Left ventricle myocardium superior (tissue), 1 donor: Measurements from ENCODE around the gene PREX1. TPM values are rescaled to one million over a fixed set of nuclear protein-coding genes. Genes with fewer than 3 reads are reported as not detected.

Experiments used
- ATAC-seq: fragments of 200-7000 bp; cut with Tn5 transposase; one replicate; pipeline ENCODE4 v1.9.1; 2020; ENCODE audit warnings: mild to moderate bottlenecking, moderate library complexity
- DNase-seq: peaks from one replicate; pipeline ENCODE4 v3.0.0-alpha.2; 2020
- intact Hi-C: fragments of 100-400 bp; cut with micrococcal nuclease; formaldehyde crosslinking; loops from one replicate; pipeline ENCODE4 v1.11.0; 2022
- total RNA-seq: library from RNA; stranded (reverse); fragmentation: NEBNext Ultra II Directional; extraction: Animal tissue kit (Norgen Biotek cat#: 25700); gene quantifications from one replicate; pipeline ENCODE4 v1.2.1, GENCODE V29; 2021
- donor health status: DM: no; HTN: yes; CAD: no; lungs with severe emphysema.

PREX1 gene
- total RNA-seq, 1 donor from 2014 or later: 8.3 TPM

GRCh38 chr20:48661575-48662455, 166.0 kb downstream of the PREX1 start:
- no peak for ATAC-seq
- no peak for DNase-seq
- intact Hi-C loops: no loop called here

- no peak for ATAC-seq
- no peak for DNase-seq
- intact Hi-C loops: no loop called here
Measured at GRCh38 chr20:48660788-48661187, 167.0 kb downstream of the PREX1 start.

- no peak for ATAC-seq
- DNase-seq: no peak
- intact Hi-C loops: loop anchor here (5.0 kb wide), 1 partner anchor 242 kb away; no protein-coding TSS in a partner anchor
Measured at GRCh38 chr20:48659858-48660257, 167.9 kb downstream of the PREX1 start.

GRCh38 chr20:48658505-48658904, 169.3 kb downstream of the PREX1 start:
- intact Hi-C loops: loop anchor here (5.0 kb wide), 1 partner anchor 244 kb away; no protein-coding TSS in a partner anchor
- DNase-seq: no peak
- ATAC-seq: no peak

GRCh38 chr20:48658198-48658476, 169.7 kb downstream of the PREX1 start:
- DNase-seq (no peak), ATAC-seq (no peak)
- intact Hi-C loops: loop anchor here (5.0 kb wide), 1 partner anchor 244 kb away; no protein-coding TSS in a partner anchor

GRCh38 chr20:48657426-48658197, 170.2 kb downstream of the PREX1 start:
- DNase-seq (peak; percentile 67), ATAC-seq (peak; percentile 86)
- intact Hi-C loops: loop anchor here (5.0 kb wide), 1 partner anchor 245 kb away; no protein-coding TSS in a partner anchor

GRCh38 chr20:48656661-48657211, 171.1 kb downstream of the PREX1 start:
- ATAC-seq (peak; percentile 10), DNase-seq (no peak)
- intact Hi-C loops: loop anchor here (5.0 kb wide), 1 partner anchor 246 kb away; no protein-coding TSS in a partner anchor

GRCh38 chr20:48656137-48656536, 171.7 kb downstream of the PREX1 start:
- intact Hi-C loops: loop anchor here (5.0 kb wide), 1 partner anchor 246 kb away; no protein-coding TSS in a partner anchor
- DNase-seq (no peak), ATAC-seq (no peak)

- DNase-seq (no peak), ATAC-seq (no peak)
- intact Hi-C loops: no loop called here
Measured at GRCh38 chr20:48653706-48654051, 174.1 kb downstream of the PREX1 start.

- ATAC-seq (no peak), DNase-seq (no peak)
- intact Hi-C loops: no loop called here
Measured at GRCh38 chr20:48652961-48653705, 174.7 kb downstream of the PREX1 start.

GRCh38 chr20:48651960-48652359, 175.8 kb downstream of the PREX1 start:
- DNase-seq (no peak), ATAC-seq (no peak)
- intact Hi-C loops: no loop called here

- intact Hi-C loops: no loop called here
Measured at GRCh38 chr20:48651271-48651670, 176.5 kb downstream of the PREX1 start.

GRCh38 chr20:48649868-48650267, 177.9 kb downstream of the PREX1 start:
- DNase-seq: no peak
- intact Hi-C loops: no loop called here
- no peak for ATAC-seq

More at GRCh38 chr20:48651271-48651670, 176.5 kb downstream of the PREX1 start:
- no peak for ATAC-seq
- no peak for DNase-seq

- DNase-seq: no peak
Measured at GRCh38 chr20:48649104-48649626, 178.6 kb downstream of the PREX1 start.

GRCh38 chr20:48648482-48649051, 179.2 kb downstream of the PREX1 start:
- peak; percentile 79 for DNase-seq
- intact Hi-C loops: no loop called here
- ATAC-seq: peak; percentile 85

More at GRCh38 chr20:48649104-48649626, 178.6 kb downstream of the PREX1 start:
- ATAC-seq: no peak
- intact Hi-C loops: no loop called here

- intact Hi-C loops: no loop called here
- ATAC-seq: no peak
- no peak for DNase-seq
Measured at GRCh38 chr20:48647858-48648257, 179.9 kb downstream of the PREX1 start.

- ATAC-seq (no peak), DNase-seq (no peak)
- intact Hi-C loops: no loop called here
Measured at GRCh38 chr20:48645666-48646065, 182.1 kb downstream of the PREX1 start.

GRCh38 chr20:48644286-48644828, 183.4 kb downstream of the PREX1 start:
- ATAC-seq: no peak
- DNase-seq: no peak

More at GRCh38 chr20:48644286-48644828, 183.4 kb downstream of the PREX1 start:
- intact Hi-C loops: no loop called here
